ENCODE data around the gene PDCL3. TPM values are rescaled to one million over a fixed set of nuclear protein-coding genes. Genes with fewer than 3 reads are reported as not detected.

The PDCL3 gene
- 28.0 and 43.1 TPM in 2 replicates for total RNA-seq

GRCh38 chr2:100562613-100563406, at the start of gene PDCL3:
TSS of gene PDCL3 (plus strand) at chr2:100562993. CDS start at chr2:100563068, 75 bp downstream.

Other genes starting within 250 kb of the PDCL3 start
- gene LONRF2, start 240.5 kb upstream of the PDCL3 start, total RNA-seq, result under 0.01 TPM in 1 of 2 replicates, not detected in the other
- 0.34 and 2.0 TPM in 2 replicates for gene CHST10, start 145.3 kb upstream of the PDCL3 start, total RNA-seq
- not detected in 2 replicates for gene NMS, start 92.5 kb upstream of the PDCL3 start, total RNA-seq